Gastroesophageal sphincter (tissue), 4 donors: Measurements from ENCODE around the gene KLHL29. TPM values are rescaled to one million over a fixed set of nuclear protein-coding genes. Genes with fewer than 3 reads are reported as not detected.

Source experiments
- ATAC-seq: fragments of 150-250 bp; one replicate; pipeline ENCODE4 v1.9.1; 2016; ENCODE audit warnings: mild to moderate bottlenecking, moderate library complexity
- H3K27ac ChIP-seq, 4 donors: fragments of 200-600 bp; sonication (generic) in 3 of 4; 1 replicate in 3 of 4; 2 replicates in 1 of 4; pipeline ENCODE4 v1.5.1; 2016 to 2019
- H3K27me3 ChIP-seq: fragments of 200-600 bp; sonication (generic); one replicate; pipeline ENCODE4 v1.5.1; 2019
- H3K36me3 ChIP-seq, 2 donors: fragments of 200-600 bp; sonication (generic); one replicate each; pipeline ENCODE4 v1.5.1; 2019; ENCODE audit warnings: control low read depth in 1 of 2
- H3K4me1 ChIP-seq, 3 donors: fragments of 200-600 bp; sonication (generic); 1 replicate in 2 of 3; 2 replicates in 1 of 3; pipeline ENCODE4 v1.5.1; 2016 to 2019; ENCODE audit warnings: control low read depth in 2 of 3
- H3K4me3 ChIP-seq, 2 donors: fragments of 200-600 bp; sonication (generic); one replicate each; pipeline ENCODE4 v1.5.1; 2019; ENCODE audit warnings: mild to moderate bottlenecking in 1 of 2, moderate library complexity in 1 of 2
- H3K9me3 ChIP-seq, 3 donors: fragments of 200-600 bp; sonication (generic); one replicate each; pipeline ENCODE4 v1.5.1; 2017 to 2019; ENCODE audit warnings: control low read depth in 2 of 3
- EP300 ChIP-seq: sonication (generic); formaldehyde crosslinking; IDR thresholded peaks from one replicate; pipeline ENCODE4 v1.6.1; 2017; ENCODE audit warnings: antibody characterized with exemption, mild to moderate bottlenecking
- POLR2A ChIP-seq, 2 donors: fragments of 450-650 bp; IDR thresholded peaks; one replicate each; pipeline ENCODE4 v1.6.1; 2017; ENCODE audit warnings: antibody characterized with exemption in 2 of 2, mild to moderate bottlenecking in 2 of 2, moderate library complexity in 1 of 2
- POLR2AphosphoS5 ChIP-seq: sonication (generic); formaldehyde crosslinking; IDR thresholded peaks from one replicate; pipeline ENCODE4 v1.6.1; 2017; ENCODE audit warnings: antibody characterized with exemption
- WGBS, 2 donors: methylation state at CpG; one replicate each; pipeline ENCODE4 v1.1.5; 2018; ENCODE audit warnings: low coverage in 1 of 2; 5-methylcytosine and 5-hydroxymethylcytosine counted together
- total RNA-seq, 4 donors: library from RNA; depleted of rRNA; stranded (reverse); fragments of >200 nt; gene quantifications; one replicate each; pipeline ENCODE4 v1.1.0, GENCODE V29; 2016
- TF ChIP-seq, protein P1 (sequence below), 4 experiments: fragments of 200-600 bp in 2 of 4; fragments of 450-650 bp in 2 of 4; sonication (generic) in 1 of 4; IDR thresholded peaks; one replicate each; pipeline ENCODE4 v1.5.1; 2017 to 2019; ENCODE audit warnings: antibody characterized with exemption in 4 of 4, mild to moderate bottlenecking in 2 of 4, moderate library complexity in 2 of 4

The KLHL29 gene
- total RNA-seq, 4 donors from 2014 or later, result 15.2 to 31.5 (median 24.2) TPM

- Histone ChIP-seq H3K27ac (peak overlapping the region in 2 of 4 donors; percentile 23 to 64), H3K9me3 (no peaks in the 10 kb centered on the region), H3K27me3 (no peaks in the 10 kb centered on the region), H3K36me3 (no peaks in the 10 kb centered on the region), H3K4me1 (peaks cover 0 to 64% (median 9%) of the 10 kb centered on the region in 3 donors), H3K4me3 (no peak overlapping the region)
- WGBS, 2 donors, result 67 to 78% methylated on average over 3 of the region's 15 CpGs
- ATAC-seq, result no peak
- no peak for TF ChIP-seq POLR2AphosphoS5
- TF ChIP-seq EP300, result no peak
- TF ChIP-seq, protein P1, sequence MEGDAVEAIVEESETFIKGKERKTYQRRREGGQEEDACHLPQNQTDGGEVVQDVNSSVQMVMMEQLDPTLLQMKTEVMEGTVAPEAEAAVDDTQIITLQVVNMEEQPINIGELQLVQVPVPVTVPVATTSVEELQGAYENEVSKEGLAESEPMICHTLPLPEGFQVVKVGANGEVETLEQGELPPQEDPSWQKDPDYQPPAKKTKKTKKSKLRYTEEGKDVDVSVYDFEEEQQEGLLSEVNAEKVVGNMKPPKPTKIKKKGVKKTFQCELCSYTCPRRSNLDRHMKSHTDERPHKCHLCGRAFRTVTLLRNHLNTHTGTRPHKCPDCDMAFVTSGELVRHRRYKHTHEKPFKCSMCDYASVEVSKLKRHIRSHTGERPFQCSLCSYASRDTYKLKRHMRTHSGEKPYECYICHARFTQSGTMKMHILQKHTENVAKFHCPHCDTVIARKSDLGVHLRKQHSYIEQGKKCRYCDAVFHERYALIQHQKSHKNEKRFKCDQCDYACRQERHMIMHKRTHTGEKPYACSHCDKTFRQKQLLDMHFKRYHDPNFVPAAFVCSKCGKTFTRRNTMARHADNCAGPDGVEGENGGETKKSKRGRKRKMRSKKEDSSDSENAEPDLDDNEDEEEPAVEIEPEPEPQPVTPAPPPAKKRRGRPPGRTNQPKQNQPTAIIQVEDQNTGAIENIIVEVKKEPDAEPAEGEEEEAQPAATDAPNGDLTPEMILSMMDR (IDR thresholded peaks at IDR 0.05), result no peak
- no peak for TF ChIP-seq POLR2A (IDR thresholded peaks at IDR 0.05)
Measured at GRCh38 chr2:23468474-23469141, 83.6 kb downstream of the KLHL29 start.

DNA sequence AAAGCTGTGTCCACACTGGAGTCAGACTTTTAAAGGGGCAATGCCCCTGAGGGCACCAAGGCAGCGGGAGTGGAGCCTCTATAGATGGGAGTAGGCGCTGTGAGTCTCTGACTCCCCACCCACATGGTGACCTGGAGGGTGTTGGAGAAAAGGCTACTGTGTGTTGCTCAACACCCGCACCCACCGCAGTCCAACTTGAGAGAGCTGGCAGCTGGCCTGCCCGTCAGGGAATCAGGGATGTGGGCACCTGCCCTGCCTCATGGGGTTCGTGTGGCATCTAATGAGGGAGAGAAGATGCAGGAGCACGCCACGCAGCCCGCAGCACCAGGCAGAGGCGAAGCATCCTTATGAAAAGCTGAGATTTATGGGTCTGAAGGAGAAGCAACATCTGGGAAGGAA, 84.2 kb downstream of the KLHL29 start:
- Histone ChIP-seq H3K27ac (peak overlapping the region in 2 of 4 donors; percentile 23 to 64), H3K36me3 (no peaks in the 10 kb centered on the region), H3K4me3 (no peak overlapping the region), H3K4me1 (peaks cover 0 to 61% (median 9%) of the 10 kb centered on the region in 3 donors), H3K27me3 (no peaks in the 10 kb centered on the region), H3K9me3 (no peaks in the 10 kb centered on the region)
- no peak for TF ChIP-seq POLR2A (IDR thresholded peaks at IDR 0.05)
- TF ChIP-seq, protein P1 (IDR thresholded peaks at IDR 0.05), result no peak
- TF ChIP-seq POLR2AphosphoS5, result no peak
- TF ChIP-seq EP300, result no peak
- WGBS, 2 donors, result 100% methylated on average over 1 to 4 of the region's 10 CpGs
- no peak for ATAC-seq

DNA sequence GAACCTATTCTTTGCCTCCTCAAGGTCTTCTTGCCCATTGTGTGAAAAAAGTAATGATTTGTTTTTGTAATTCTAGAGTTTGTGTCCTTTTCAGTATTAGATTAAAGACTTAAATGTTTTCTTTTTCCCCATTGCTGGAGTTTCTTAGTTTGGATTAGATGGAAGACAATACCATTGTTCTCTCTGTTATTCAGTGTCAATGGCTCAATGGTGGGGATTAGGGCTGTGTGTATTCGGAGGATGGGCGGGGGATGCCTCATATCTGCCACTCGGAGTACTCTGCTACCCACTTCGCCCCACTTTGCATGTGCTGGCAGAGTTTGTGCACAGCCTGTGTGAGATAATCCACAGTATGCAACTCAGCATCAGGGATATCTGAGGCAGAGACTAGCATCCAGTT, 90.1 kb downstream of the KLHL29 start:
- TF ChIP-seq, protein P1 (IDR thresholded peaks at IDR 0.05), result no peak
- TF ChIP-seq POLR2A (IDR thresholded peaks at IDR 0.05) (no peak), POLR2AphosphoS5 (no peak), EP300 (no peak)
- H3K27me3 ChIP-seq, result no peaks in the 10 kb centered on the region
- ATAC-seq, result no peak
- peaks cover 0 to 17% (median 9%) of the 10 kb centered on the region in 3 donors for H3K4me1 ChIP-seq
- H3K27ac ChIP-seq, result no peak overlapping the region
- no peaks in the 10 kb centered on the region for H3K9me3 ChIP-seq
- H3K4me3 ChIP-seq, result no peak overlapping the region
- H3K36me3 ChIP-seq, result peaks cover 0 to 17% of the 10 kb centered on the region in 2 donors
- 96% methylated on average over 3 of the region's 4 CpGs; no CpG with 5 or more reads in 1 of the 2 donors for WGBS, 2 donors

GRCh38 chr2:23475473-23475872, 90.5 kb downstream of the KLHL29 start:
- no peak overlapping the region for H3K27ac ChIP-seq
- no peaks in the 10 kb centered on the region for H3K9me3 ChIP-seq
- WGBS, 2 donors, result 93 to 98% methylated on average over 11 of the region's 11 CpGs
- H3K27me3 ChIP-seq, result no peaks in the 10 kb centered on the region
- TF ChIP-seq EP300, result no peak
- no peak for TF ChIP-seq POLR2A (IDR thresholded peaks at IDR 0.05)
- TF ChIP-seq POLR2AphosphoS5, result no peak
- TF ChIP-seq, protein P1 (IDR thresholded peaks at IDR 0.05), result no peak
- H3K36me3 ChIP-seq, result peaks cover 0 to 17% of the 10 kb centered on the region in 2 donors
- ATAC-seq, result no peak
- H3K4me1 ChIP-seq, result peaks cover 0 to 17% (median 5%) of the 10 kb centered on the region in 3 donors
- no peak overlapping the region for H3K4me3 ChIP-seq

DNA sequence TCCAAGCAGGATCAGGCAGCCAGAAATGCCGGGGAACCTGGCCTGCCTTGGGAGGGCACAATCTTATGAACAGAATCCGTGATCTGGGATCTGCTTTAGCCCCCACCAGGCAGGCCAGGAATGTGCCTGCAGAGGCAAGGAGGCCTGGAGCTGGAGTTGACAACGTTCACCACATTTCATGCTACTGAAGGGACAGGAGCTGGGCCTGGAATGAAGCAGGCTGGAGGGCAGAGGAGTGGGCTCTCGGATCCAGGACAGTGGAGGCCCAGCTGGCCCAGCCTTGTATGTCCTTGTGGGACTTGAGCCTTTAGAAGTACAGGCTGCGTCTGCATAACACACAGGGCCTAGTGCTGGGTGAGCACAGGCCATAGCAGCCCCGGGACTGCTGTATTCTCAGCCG, 91.8 kb downstream of the KLHL29 start:
- Histone ChIP-seq H3K27me3 (no peaks in the 10 kb centered on the region), H3K4me3 (no peak overlapping the region), H3K36me3 (peaks cover 0 to 17% of the 10 kb centered on the region in 2 donors), H3K4me1 (peaks cover 0 to 18% (median 0%) of the 10 kb centered on the region in 3 donors), H3K9me3 (no peaks in the 10 kb centered on the region), H3K27ac (no peak overlapping the region)
- WGBS, 2 donors, result 85 to 100% methylated on average over 1 to 4 of the region's 7 CpGs
- ATAC-seq, result no peak
- no peak for TF ChIP-seq EP300
